Activated effector memory CD4-positive, alpha-beta T cell treated with Interleukin-2 at 50 U/mL for 16 hours (primary cell): Measurements from ENCODE around the gene ANK2.
"Not testable (repeated sequence)": the region's sequence is repeated elsewhere in the genome, so short reads cannot be mapped to it uniquely, and the experiment has no call there.

Experiments
- DNase-seq: peaks from one replicate; pipeline ENCODE4 v3.0.0-alpha.2; 2020

The ANK2 gene

DNA sequence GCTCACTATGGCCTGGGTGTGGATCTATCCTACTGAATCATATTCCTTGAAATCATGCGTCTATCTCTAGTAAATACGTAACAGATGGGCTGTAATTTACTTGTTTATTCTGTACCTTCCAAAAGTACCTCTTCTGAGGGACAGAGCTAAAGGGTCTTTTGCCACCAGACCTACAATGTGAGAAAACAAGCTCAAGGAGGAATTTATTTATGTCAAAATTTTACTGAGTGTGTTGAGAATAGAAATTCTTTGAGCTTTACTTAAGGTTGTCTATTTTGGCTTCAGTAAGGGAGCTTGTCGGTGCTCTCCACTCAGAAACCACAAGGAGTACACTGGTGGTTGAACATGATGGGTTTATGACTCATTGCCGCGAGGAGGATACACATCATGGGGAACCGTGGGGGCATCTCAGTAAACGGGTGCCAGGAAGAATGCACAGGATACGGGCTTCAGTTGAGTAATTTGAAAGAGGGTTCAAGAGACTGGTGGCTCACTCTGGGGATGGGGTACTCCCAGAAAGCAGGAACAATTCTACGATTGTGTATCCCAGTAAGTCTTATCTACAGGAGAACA lies 3.0 kb downstream of the ANK2 start:
- DNase-seq = no peak

DNA sequence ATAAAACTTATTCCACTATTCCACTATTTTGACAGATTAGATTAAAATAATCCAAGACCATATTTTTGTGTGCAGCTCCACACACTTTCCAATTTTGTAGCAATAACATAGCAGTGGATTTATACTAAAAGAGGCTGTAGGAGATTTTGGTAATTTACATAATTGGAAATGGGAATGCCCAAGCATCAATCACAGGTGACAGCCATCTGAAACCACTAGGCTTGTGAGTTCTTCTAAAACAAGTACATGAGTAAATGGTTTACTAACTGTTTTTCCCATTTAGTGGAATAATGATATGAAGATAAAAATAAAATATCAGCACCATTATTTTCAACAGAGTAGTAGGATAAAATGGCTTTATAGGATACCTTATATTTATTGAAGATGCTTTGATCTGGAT lies 4.4 kb downstream of the ANK2 start:
- no peak for DNase-seq

DNA sequence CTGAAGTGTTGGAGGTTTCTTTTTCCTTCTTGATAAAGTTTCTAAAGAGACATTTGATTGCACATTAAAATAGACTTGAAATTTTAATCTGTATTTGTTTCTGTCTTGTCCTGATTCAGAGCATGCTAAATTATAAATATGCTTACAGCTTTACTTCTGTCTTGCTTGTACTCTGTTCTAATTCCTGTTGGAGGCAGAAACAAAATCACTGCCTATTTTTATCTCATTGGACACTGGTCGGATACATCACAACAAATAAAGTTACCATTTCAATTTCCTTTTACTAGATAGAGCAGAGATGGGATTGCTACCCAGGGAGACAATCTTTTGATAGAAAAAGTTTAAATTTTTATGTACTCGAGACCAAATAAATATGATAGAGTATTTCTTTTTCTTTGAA lies 6.9 kb downstream of the ANK2 start:
- no peak for DNase-seq

DNA sequence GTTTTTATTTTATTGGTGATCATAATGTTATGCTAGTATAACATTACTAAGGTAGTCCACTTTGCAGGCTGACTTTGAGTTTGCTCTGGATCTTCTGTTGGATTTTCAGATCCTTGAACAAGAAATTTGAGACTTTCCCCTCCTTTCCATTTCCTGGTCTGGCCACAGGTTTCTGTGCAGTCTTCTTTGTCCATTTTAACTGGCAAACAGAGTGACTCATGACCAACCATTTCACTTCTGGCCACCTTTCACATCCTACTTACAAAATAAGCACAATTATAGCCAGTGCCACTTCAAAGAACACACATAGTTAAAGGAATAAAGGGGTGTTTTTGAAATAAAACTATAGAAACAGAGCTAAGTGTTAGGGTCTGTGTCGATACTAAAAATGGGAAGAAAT lies 8.4 kb downstream of the ANK2 start:
- no peak for DNase-seq

DNA sequence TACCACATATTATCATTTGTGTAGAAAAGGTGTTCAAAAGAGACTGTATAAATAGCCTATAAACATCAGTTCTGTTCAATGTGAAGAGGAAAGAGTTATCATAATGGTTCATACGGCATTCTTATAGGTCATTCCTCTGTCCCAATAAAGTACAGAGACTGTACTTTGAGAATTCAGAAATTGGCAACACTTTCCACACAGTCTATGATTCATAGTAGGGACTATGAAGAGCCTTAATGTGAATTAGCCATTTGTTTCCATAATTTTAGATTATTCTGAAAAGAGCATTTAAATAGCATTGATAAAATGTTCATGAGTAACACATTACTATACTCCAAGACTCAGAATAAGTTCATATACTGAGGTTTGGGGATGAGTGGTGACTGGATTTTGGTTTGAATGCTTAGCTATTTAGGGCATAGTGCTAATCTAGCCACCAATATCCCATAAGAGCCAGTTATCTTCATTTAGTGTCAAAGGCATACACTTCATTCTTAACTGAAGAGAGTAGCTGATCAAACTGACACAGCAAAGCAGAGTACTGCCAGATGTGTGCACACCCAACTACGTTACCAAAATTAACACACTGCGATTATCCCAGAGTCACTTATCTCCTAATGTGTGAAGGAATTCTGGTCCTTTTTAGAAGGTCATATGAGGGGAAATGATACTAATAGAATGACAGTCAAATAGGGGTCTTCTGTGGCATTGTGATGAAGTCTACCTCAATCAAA lies 10.2 kb downstream of the ANK2 start:
- DNase-seq = no peak

DNA sequence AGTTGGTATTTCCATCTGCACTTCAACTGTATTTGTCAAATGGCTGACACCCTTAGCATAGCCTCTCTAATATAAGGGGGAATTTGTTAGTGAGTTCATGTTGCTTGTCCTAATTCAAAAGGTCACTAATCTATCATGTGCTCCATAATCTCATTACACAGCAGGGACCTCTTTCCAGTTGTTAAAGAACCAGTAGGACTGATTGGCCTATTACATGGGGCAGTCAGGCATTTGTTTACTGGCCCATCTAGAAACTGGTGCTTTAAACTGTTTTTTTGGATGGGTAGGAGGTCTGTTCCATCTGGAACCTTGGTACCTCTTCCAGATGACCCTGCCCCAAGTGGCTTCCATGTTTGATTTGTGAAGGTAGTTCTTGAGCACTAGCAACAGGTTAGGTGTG lies 11.4 kb downstream of the ANK2 start:
- no peak for DNase-seq

DNA sequence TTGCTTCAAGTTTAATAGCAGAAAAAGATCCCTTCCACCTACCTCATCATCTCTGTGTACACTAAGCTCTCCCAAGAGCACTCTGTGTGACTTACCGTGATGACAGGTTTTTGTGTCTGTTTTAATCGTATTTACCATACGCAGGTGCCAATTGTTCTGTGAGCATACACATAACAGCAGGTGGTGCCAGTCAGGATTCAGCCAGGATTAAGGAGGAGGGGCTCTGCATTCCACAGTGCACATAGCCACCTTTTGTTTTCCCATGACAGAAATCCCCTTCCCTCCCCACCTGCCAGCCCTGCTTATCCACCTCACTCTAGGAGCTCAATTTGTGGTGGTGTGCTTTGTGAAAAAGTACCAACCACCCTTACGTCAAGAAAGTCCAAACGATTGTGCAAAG lies 14.8 kb downstream of the ANK2 start:
- no peak for DNase-seq

DNA sequence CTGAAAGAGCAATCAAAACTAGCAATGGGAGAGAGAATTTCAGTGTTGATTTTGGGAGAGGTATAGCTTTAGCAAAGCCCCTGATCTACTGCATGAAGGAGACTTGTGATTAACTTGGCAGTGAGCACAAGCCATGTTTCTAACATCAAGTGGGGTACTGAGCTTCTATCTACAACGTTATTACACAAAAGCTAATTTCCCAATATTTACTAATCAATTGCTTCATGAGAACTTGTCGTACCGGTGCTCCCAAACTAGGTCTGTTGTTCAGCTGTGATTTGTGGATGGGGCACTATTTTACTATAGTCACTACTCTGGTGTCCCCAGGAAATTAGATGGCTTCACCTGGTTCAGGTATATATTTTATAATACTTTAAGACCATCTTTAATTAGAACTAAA lies 16.2 kb downstream of the ANK2 start:
- DNase-seq = no peak

DNA sequence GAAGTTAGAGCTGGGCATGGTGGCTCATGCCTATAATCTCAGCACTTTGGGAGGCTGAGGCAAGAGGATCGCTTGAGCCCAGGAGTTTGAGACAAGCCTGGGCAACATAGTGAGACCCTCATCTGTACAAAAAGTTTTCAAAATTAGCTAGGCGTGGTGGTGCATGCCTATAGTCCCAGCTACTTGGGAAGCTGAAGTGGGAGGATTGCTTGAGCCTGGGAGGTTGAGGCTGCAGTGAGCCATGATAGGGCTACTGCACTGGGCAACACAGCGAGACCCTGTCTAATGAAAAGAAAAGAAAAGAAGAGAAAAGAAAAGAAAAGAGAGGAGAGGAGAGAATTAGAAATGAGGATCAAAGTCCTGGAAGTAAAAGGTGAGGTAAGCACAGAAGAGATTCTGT lies 19.3 kb downstream of the ANK2 start:
- DNase-seq = not testable (repeated sequence)

DNA sequence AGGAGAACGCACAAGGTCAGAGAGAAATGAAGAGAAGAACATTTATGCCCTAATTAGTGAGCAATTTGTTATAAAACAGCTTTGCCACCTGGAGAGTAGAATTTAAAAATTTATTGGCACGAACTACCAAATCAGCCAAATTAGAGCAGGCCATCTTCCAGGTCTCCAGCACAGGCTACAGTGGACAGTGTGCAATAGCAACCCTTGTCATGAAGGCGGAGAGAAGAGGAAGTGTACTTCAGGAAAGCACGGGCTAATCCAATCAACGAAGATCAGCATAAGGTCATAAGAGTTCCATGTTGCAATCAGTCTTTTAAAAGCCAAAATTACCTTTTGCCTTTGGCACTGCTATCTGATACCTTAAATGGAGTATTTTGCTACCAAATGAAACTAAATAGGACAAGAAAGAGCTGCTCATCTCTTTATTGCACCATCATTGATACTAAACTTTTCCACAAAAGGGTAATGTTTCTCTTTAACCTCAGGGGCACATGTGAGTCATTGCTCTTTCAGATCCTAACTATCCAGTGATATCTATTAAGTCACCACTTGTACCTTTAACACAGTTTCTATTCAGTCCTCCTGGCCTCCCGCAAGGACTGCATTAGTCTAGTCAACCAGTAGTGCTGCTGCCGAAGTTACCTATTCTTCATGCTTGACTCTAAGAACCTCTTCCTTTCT lies 19.9 kb downstream of the ANK2 start:
- no peak for DNase-seq

DNA sequence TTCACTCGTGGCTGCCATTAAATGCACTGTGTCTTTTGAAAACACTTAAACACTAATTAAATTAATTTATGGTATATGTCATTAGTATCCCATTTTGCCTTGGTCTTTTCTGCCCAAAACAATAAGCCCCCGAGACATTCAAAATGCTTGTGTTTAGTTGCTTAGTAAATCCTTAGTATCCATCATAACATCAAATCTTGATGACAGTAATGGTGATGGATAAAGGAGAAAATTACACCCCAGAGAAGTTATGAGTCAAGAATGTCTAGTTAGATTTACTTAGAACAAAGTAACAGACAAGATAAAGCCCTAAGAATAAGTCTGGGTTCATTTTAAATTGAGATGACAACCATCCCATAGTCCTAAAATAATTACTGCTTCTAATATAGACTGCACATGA lies 21.3 kb downstream of the ANK2 start:
- DNase-seq = no peak

DNA sequence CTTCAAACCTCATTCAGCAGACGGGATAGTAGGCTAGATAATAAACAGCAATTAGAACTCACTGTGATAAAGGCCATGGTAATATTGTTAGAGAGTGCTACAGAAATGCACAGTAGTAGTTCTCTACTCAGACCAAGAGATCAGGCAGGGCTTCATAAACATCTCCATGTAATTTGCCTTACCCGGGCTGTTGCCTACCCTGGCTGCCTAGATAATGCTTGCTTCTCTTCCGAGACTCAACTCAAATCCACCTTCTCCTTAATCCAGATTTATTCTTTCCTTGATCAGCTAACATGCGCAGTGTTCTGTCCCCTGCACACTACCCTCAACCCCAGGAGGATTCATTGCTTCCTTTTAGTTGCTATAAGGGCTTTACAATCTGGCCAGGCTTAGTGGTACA lies 21.8 kb downstream of the ANK2 start:
- no peak for DNase-seq

DNA sequence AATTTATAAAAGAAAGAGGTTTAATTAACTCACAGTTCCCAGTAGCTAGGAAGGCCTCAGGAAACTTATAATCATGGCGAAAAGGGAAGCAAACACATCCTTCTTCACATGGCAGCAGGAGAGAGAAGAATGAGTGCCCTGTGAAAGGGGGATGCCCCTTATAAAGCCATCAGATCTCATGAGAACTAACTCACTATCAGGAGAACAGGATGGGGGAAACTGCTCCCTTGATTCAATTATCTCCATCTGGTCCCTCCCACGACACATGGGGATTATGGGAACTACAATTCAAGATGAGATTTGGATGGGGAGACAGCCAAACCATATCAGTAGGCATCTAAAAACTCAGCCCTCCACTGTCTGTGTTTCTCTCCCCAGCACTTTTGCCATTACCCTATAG lies 22.4 kb downstream of the ANK2 start:
- DNase-seq = no peak

DNA sequence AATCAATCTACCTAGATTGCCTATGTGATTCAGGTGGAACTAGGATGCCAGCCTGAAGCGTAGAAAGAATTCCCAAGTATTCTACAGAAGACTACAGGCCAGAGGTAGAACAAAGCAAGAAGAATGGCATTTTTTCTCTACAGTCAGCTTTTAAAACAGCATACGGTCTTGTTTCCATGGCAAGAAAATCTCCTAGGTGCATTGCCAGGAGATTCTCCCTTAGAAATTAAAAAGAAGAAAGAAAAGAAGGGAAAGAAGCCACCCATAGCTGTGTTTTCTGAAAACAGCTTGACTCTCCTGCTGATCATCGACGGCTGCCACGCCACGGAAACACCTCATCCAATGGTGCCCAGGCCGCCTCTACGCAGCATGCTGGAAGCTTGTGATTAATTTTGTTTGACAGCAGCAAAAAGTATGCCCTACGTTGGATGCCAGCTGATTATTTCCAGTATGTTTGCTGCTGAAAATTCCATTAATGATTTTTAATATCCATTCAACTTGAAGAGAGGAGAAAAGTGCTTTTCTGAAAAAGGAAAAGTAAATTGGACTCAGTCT lies 24.1 kb downstream of the ANK2 start:
- DNase-seq = no peak

DNA sequence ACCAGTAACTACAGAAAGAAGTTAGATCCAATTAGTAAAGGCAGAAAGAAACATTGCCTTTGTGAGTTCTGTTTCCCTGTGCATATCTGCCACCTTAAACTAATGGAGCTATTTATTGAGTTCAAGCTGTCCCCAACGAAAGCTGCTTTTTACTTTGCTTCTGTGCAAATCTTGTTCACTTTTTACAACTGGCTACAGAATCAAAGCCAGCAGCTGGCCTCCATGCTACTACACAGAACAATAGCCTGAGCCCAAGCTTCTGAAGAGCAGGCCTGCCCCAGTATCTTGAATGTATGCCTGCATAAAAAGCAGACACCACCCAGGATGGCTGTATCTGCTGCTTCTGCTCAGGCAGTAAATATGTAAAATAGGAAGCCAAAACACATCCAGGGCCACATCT lies 28.1 kb downstream of the ANK2 start:
- DNase-seq = no peak

DNA sequence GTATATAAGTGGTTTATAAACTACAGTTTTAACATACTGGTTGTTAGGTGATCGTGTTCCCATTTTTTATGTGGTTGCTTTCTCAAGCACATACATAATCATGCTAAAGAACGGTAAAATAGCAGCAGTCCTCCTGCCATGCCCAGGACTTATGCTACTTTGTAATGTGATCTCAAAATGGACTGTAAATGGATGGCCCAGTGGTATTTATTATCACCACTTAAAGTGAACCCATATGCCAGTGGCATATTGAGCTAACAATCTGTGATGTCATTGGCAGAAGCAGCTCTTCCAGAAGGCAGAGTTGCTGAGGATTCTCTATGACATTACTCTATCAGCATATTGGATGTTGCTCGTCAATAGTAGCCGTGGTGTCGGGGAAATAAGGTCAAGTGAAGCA lies 28.6 kb downstream of the ANK2 start:
- no peak for DNase-seq

DNA sequence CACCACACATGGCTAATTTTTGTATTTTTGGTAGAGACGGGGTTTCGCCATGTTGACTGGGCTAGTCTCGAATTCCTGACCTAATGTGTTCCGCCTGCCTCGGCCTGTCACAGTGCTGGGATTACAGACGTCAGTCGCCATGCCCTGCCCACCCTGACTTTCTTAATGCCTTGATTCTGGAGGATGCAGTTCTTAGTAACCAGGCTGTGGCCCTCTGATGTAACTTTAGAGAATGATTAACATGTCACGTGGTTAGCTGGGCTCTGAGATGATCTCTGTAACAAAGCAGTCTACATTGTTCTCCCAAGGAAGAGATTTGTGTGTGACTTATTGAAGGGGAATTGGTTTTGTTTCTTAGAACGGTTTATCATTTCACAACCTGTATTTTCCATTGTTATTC lies 30.6 kb downstream of the ANK2 start:
- no peak for DNase-seq

DNA sequence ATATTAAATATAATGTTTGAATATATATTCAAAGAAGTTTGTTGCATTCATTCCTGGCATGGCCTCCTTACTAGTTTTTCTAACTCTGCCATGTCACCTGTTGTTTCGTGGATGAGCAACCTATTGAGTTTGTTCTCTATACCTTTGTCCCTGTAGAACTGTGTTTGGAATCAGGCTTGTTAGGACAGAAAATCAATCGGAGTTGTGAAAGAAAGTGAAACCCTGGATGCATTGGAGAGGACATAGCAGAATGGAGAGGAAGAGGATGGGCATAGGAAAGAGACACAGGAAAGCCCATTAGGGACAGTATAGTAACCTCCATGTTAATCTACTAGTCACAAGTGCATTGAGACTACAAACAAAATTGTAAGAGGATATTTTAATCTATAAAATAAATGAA lies 31.2 kb downstream of the ANK2 start:
- DNase-seq = no peak

DNA sequence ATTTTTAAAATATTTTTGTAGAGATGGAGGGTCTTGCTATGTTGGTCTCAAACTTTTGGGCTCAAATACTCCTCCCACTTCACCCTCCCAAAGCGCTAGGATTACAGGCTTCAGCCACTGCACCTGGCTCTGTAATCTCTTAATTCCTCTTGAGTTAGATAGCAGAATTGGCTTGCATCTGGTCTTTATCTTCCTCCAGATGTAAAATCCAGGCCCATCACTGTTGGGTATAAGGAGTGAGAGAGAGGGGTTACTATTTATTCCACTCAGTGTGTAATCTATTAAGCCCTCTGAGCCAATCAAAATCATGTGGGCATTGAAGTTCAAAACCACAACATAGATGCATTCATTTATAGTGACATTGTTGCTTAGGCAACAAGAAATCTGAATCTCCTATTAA lies 33.9 kb downstream of the ANK2 start:
- DNase-seq = no peak

DNA sequence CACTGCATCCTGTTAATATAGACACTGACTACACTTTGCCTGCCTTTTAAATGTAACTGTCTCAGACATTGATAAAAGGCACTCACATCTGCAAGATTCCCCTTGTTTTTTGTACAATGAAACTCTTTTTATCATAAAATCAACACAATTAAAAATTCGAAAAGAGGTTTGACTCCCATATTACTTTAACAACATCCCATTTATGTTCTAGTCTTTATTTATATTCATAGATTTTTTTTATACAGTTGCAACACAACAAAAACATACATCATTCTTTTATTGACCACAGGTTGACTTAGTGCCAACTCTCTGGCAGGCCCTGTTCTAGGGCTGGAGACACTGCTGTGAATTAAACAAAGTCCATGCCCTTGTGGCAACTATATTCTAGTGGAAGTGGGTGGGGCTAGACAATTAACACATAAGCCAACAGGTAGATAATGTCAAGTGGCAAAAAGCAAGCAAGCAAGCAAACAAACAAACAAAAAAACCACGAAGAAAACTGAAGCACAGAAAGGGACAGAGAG lies 36.8 kb downstream of the ANK2 start:
- no peak for DNase-seq

DNA sequence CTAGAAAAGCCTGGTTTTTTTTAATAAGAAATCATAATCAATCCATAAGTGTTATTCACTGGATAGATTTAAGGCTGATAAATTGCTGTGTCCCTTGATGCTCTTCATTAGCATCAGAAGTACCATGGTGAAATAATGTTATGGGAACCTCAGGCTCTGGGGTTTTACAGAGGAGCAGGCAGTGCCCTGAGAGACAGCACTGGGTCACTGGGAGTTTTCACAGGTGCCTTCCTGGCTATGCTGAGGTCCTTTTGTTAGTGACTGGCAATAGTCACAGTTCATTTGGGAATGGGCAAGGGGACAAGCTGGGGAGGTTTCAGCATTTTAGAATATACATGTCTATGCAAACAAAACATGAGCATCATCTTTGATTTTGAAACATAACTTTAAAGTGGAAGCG lies 38.6 kb downstream of the ANK2 start:
- no peak for DNase-seq

DNA sequence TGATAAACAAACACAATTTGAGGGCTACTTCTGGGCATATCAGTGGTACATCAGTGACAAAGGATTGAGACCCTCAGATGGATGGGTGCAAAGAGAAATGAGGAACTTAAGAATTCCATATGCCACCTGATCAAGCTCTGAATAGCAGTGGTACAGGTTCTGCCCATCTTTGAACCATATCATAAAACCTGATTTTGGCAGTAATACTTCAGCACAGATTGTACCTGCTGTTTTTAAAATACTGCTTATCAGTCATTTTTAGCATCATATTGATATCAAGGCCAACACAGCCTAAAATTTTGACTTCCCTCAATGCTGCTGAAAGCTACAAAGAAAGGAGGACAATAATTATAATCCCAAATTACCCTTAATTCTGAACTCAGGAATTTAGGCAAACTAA lies 41.5 kb downstream of the ANK2 start:
- no peak for DNase-seq

DNA sequence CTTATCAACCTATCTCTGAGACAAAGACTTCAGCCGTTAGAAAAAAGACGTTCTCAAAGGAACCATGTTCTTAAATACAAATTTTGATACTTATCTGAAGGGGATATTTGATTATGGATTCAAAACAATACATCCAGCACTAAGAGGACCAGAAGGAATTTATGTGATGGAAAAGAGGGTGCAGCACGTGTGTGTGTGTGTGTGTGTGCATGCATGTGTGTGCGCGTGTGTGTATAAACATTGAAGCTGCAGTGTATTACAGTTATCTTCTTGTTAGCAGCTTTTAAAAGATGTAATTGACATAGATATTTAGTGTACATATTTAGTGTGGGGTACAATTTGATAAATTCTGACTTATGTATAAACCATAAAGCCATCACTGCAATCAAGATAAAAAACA lies 44.9 kb downstream of the ANK2 start:
- no peak for DNase-seq

DNA sequence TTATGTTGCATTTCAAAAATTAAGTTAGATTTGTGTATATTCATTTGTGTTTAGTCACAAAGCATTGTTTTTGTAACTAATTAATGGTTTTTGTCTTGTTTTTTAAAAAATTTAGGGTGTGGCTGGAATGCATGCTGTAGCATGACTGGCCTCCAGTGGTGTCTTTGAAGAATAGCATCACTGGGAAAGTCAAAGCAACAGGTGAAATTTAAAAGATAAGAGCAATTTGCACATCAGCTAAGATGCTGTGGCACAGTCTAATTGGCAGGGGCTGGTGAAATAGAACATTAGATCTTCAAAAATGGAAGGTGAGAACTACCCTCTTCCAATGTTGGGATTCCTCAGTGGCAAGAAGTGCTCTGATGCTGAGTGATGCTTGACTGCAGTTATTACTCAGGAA lies 45.3 kb downstream of the ANK2 start:
- no peak for DNase-seq
